Measurements from ENCODE around the gene NDUFS8. TPM values are rescaled to one million over a fixed set of nuclear protein-coding genes. Genes with fewer than 3 reads are reported as not detected.
A peak's percentile ranks its signal among the peaks of the same experiment; 100 is the strongest.

NDUFS8 gene
- total RNA-seq, 1 experiment from 2014 or later: 166 TPM

GRCh38 chr11:68008381-68009337, 21.8 kb upstream of the NDUFS8 start:
- H3K9me3 Mint-ChIP-seq (ENCODE audit: low read depth, unreplicated experiment): no peaks in the 10 kb centered on the region
- H3K36me3 Mint-ChIP-seq (ENCODE audit: insufficient read depth, unreplicated experiment): peaks cover 68% of the 10 kb centered on the region
- H3K4me1 Mint-ChIP-seq (ENCODE audit: low read depth, unreplicated experiment): peaks cover 61% of the 10 kb centered on the region
- CTCF ChIA-PET: interaction anchor here (0.7 to 1.9 kb wide), 5 partner anchors 13 to 586 kb away, joined by 3 to 6 read pairs (median 3); no protein-coding TSS in a partner anchor
- H3K4me3 Mint-ChIP-seq (ENCODE audit: low read depth, unreplicated experiment): peak overlapping the region; percentile 88
- no peaks in the 10 kb centered on the region for H3K27me3 Mint-ChIP-seq (ENCODE audit: unreplicated experiment)
- BruUV-seq (replicated peaks): no TSS peak
- TF ChIP-seq CTCF (IDR thresholded peaks at IDR 0.05; ENCODE audit: unreplicated experiment): no peak
- H3K27ac Mint-ChIP-seq (ENCODE audit: unreplicated experiment): peak overlapping the region; percentile 97
- intact Hi-C loops (cut with micrococcal nuclease; ENCODE audit: unreplicated experiment): no loop called here
- peak; percentile 72 for DNase-seq

- H3K27ac Mint-ChIP-seq (ENCODE audit: unreplicated experiment): peak overlapping the region; percentile 97
- H3K4me3 Mint-ChIP-seq (ENCODE audit: low read depth, unreplicated experiment): peak overlapping the region; percentile 88
- H3K9me3 Mint-ChIP-seq (ENCODE audit: low read depth, unreplicated experiment): no peaks in the 10 kb centered on the region
- H3K36me3 Mint-ChIP-seq (ENCODE audit: insufficient read depth, unreplicated experiment): peaks cover 68% of the 10 kb centered on the region
- DNase-seq: no peak
- intact Hi-C loops (cut with micrococcal nuclease; ENCODE audit: unreplicated experiment): no loop called here
- TSS peak; percentile 62 for BruUV-seq (replicated peaks)
- H3K27me3 Mint-ChIP-seq (ENCODE audit: unreplicated experiment): no peaks in the 10 kb centered on the region
- peaks cover 67% of the 10 kb centered on the region for H3K4me1 Mint-ChIP-seq (ENCODE audit: low read depth, unreplicated experiment)
- CTCF ChIA-PET: interaction anchor here (0.6 to 1.9 kb wide), 6 partner anchors 12 to 585 kb away, joined by 3 to 6 read pairs (median 3); no protein-coding TSS in a partner anchor
- peak; percentile 14 for TF ChIP-seq CTCF (IDR thresholded peaks at IDR 0.05; ENCODE audit: unreplicated experiment)
Observed at GRCh38 chr11:68009391-68010089, 20.9 kb upstream of the NDUFS8 start.

GRCh38 chr11:68010090-68011041, 20.1 kb upstream of the NDUFS8 start, which contains the start of gene ALDH3B1:
TSS of gene ALDH3B1 (plus strand) at chr11:68010327. CDS start at chr11:68015298, 4,971 bp downstream.
- TF ChIP-seq CTCF (IDR thresholded peaks at IDR 0.05; ENCODE audit: unreplicated experiment): no peak
- H3K27me3 Mint-ChIP-seq (ENCODE audit: unreplicated experiment): no peaks in the 10 kb centered on the region
- H3K27ac Mint-ChIP-seq (ENCODE audit: unreplicated experiment): peak within 1 kb of the TSS; percentile 97
- DNase-seq: peak; percentile 94
- H3K36me3 Mint-ChIP-seq (ENCODE audit: insufficient read depth, unreplicated experiment): peaks cover 70% of the 10 kb centered on the region
- peak within 1 kb of the TSS; percentile 88 for H3K4me3 Mint-ChIP-seq (ENCODE audit: low read depth, unreplicated experiment)
- peaks cover 70% of the 10 kb centered on the region for H3K4me1 Mint-ChIP-seq (ENCODE audit: low read depth, unreplicated experiment)
- intact Hi-C loops (cut with micrococcal nuclease; ENCODE audit: unreplicated experiment): no loop called here
- BruUV-seq (replicated peaks): no TSS peak
- CTCF ChIA-PET: interaction anchor here (0.6 to 1.9 kb wide), 4 partner anchors 11 to 199 kb away, joined by 3 to 6 read pairs (median 3); no protein-coding TSS in a partner anchor
- H3K9me3 Mint-ChIP-seq (ENCODE audit: low read depth, unreplicated experiment): no peaks in the 10 kb centered on the region

All from Calu3 (cell line).